ENCODE results near the gene BFSP2.

Gene BFSP2

GRCh38 chr3:133383175-133383574 is 16.7 kb upstream of the BFSP2 start:
- DNase-seq (ENCODE audit: low read depth, low spot score), result no peak

- DNase-seq (ENCODE audit: low read depth, low spot score), result no peak
Observed at GRCh38 chr3:133383741-133384140, 16.1 kb upstream of the BFSP2 start.

- DNase-seq (ENCODE audit: low read depth, low spot score), result no peak
Observed at GRCh38 chr3:133384331-133385027, 15.4 kb upstream of the BFSP2 start.

- DNase-seq (ENCODE audit: low read depth, low spot score), result no peak
Observed at GRCh38 chr3:133386876-133387275, 13.0 kb upstream of the BFSP2 start.

GRCh38 chr3:133387341-133387740 is 12.5 kb upstream of the BFSP2 start:
- DNase-seq (ENCODE audit: low read depth, low spot score), result no peak

- DNase-seq (ENCODE audit: low read depth, low spot score), result no peak
Observed at GRCh38 chr3:133388696-133389395, 11.0 kb upstream of the BFSP2 start.

- DNase-seq (ENCODE audit: low read depth, low spot score), result no peak
Observed at GRCh38 chr3:133390715-133391114, 9.1 kb upstream of the BFSP2 start.

- DNase-seq (ENCODE audit: low read depth, low spot score), result no peak
Observed at GRCh38 chr3:133393204-133393603, 6.7 kb upstream of the BFSP2 start.

GRCh38 chr3:133393691-133394474 is 6.0 kb upstream of the BFSP2 start:
- no peak for DNase-seq (ENCODE audit: low read depth, low spot score)

GRCh38 chr3:133394561-133395311 is 5.1 kb upstream of the BFSP2 start:
- no peak for DNase-seq (ENCODE audit: low read depth, low spot score)

- DNase-seq (ENCODE audit: low read depth, low spot score), result no peak
Observed at GRCh38 chr3:133396906-133397305, 3.0 kb upstream of the BFSP2 start.

- DNase-seq (ENCODE audit: low read depth, low spot score), result no peak
Observed at GRCh38 chr3:133401374-133402135, 1.7 kb downstream of the BFSP2 start.

- DNase-seq (ENCODE audit: low read depth, low spot score), result no peak
Observed at GRCh38 chr3:133404920-133405319, 5.1 kb downstream of the BFSP2 start.

- DNase-seq (ENCODE audit: low read depth, low spot score), result no peak
Observed at GRCh38 chr3:133408366-133408765, 8.5 kb downstream of the BFSP2 start.

- DNase-seq (ENCODE audit: low read depth, low spot score), result no peak
Observed at GRCh38 chr3:133408961-133409360, 9.1 kb downstream of the BFSP2 start.

GRCh38 chr3:133410191-133410892 is 10.5 kb downstream of the BFSP2 start:
- no peak for DNase-seq (ENCODE audit: low read depth, low spot score)

- no peak for DNase-seq (ENCODE audit: low read depth, low spot score)
Observed at GRCh38 chr3:133412183-133413132, 12.6 kb downstream of the BFSP2 start.

- DNase-seq (ENCODE audit: low read depth, low spot score), result no peak
Observed at GRCh38 chr3:133413161-133414020, 13.5 kb downstream of the BFSP2 start.

Data from activated naive CD8-positive, alpha-beta T cell treated with anti-CD3 and anti-CD28 coated beads, Interleukin-2, amount 50 U/mL, for 16 hours (primary cell).